Cerebellar nuclear complex (tissue), 1 donor: ENCODE results near the gene ZNF423.

Source experiments
- DNase-seq, 2 experiments: peaks; one replicate each; lab custom pipeline; 2025; lab: John Stamatoyannopoulos, UW

The ZNF423 gene

DNA sequence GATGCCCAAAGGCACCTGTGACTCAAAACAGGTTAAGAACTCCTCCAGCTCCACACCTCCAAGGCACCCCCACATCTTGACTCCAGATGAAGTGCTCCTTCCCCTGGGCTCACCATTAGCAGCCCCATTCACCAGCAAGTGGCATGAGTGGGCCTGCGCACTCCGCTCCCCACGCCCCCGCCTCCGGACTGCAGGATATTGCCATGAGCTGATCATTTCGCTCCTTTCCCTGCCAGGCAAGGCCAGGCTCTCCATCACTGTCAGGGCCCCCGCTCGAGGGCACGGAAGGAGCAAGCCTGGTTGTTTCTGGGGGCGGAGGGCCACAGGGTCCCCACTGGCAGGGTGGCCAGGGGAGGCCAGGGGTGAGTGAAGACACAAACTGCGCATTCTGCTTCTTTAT is 69.9 kb downstream of the ZNF423 start:
- no peak for DNase-seq

DNA sequence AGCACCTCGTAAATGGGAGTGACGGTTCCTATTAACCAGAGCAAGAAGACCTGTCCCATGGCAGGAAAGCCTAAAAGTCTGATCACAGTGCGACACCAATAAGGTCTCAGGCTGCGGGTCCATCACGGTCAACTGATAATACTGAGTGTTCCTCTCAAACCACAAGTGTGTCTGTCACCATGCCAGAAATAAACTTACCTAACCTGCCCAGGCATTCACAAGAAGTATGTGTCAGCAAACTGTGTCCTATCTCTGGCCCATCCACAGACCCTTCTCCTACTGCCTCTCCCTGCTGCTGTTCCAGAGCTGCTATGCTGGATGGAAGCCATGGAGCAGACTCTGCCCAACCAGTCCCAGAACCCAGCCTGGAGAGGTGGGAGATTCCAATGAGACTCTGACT is 73.5 kb downstream of the ZNF423 start:
- no peak for DNase-seq

DNA sequence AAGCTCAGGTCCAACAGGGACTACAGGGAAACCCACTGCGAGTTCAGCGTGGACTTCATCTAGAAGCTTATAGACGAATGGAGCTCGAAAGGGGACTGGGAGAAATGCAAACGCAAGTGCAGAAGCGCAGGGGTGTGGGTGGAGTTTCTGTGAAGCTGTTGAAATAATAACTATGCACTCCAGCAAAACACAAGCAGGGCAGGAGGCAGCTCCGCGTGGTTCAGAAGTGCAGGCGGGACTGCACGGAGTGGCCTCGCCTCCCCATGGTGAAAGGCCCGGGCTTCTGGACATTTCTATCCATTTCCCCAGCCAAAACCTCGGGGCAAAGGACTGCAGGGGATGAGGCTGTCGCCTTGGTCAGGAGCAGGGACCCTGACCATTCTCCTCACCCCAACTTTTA is 74.5 kb downstream of the ZNF423 start:
- no peak for DNase-seq

DNA sequence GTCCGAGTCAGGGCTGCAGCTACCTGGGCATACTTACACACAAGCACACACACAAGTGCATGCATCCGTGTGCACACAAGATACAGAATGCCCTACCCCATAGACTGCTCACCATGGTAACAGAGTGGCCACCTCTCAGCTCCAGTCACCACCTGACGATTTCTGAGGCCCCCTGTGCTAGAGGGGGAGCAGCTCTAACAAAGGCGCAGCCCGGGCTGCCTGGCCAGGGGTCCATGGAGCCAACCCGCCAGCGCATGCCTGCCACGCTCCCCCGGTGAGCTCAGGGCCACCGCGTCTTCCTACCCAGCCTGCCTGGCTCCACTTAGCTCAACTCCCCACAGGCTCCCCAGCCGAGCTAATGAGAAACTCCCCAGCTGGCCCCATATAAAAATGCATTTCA is 75.5 kb downstream of the ZNF423 start:
- DNase-seq, result no peak

DNA sequence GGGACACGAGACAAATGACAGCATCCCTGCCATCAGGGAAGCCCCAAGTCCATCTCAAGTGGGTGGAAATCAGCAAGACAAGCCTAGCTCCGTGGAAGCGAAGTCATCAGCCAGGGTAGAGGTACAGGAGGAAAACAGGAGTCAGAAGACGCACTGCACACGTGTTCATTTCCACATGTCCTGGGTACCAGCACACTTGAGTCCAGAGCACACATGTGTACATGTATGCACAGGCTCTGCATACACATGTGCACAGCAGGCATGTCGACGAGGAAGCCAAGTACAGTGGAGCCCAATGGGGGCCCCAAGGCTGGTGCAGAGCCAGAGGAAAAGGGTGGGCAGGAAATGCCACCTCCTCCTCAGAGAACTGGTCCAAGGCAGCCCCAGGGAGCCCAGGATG is 75.9 kb downstream of the ZNF423 start:
- no peak for DNase-seq

DNA sequence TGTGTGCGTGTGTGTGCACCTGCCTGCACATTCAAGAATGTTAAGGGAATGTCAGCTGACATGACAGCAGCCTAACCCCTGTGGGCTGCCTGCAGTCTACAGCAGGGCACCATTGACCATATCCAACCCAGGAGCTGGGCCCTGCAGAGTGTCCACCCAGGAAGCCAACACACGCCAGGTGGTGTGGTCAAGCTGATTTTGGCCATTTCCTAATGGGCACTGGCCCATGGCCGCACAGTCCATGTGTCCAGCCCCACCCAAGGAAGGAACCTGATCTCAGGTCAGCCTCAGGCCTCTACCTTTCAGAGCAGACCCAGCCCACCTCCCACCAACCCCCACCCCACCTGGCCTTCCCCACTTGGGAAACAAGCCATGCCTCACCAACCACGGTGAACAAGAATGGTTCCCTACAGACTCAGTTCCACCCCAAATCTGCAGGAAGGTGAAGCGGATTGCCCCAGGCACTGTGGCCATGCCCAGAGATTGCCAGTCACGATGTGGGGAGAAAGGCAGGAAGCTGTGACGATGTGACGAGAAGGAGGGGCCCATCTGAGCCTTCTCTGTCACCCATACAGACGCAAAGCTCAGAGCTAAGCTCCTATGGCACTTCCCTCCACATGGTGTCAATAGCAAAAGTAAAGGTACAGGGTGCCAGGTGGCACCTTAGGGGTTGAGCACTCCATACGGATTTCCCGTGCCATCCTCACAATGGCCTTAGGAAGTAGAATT is 77.5 kb downstream of the ZNF423 start:
- no peak for DNase-seq

DNA sequence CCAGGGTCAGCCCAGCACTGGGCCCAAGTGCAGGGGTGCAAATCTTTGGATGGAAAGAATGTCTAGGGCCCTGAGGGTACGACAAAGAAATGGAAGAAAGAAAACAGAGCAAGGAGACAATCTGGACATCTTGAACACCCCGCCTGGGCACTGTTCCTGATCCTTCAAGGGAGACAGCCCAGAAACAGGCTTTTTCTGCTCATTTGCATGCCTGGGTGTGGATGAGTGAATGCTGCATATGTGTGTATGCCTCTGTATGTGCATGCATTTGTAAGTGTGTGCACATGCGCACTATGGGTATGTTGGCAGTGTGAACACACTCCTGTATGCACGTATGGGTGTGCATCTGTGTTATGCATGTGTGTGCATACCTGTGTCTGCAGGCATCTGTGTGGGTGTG is 79.2 kb downstream of the ZNF423 start:
- no peak for DNase-seq

DNA sequence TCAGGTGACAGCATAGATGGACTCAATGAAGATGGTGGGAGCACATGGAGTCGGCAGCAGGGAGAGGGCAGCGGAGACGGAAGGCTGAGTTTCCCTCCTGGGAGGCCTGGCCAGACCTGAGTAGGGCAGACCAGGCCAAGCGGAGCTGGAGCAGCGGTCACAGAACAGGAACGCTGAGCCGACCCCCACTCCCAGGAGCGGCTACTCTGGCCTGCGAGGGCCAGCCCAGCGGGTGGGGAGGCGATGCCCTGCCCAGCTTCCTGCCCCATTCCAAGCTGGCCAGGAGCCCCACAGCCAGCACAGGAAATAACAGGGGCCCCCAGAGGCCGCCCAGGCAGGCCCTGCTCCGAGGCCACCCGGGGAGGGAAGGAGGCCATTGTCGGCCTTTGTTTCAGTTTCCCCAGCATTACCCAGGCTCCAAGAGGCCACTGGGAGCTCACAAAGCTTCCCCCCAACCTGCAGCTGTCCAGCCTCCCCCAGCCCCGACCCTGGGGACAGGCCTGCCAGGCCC is 79.8 kb downstream of the ZNF423 start:
- DNase-seq, result no peak

DNA sequence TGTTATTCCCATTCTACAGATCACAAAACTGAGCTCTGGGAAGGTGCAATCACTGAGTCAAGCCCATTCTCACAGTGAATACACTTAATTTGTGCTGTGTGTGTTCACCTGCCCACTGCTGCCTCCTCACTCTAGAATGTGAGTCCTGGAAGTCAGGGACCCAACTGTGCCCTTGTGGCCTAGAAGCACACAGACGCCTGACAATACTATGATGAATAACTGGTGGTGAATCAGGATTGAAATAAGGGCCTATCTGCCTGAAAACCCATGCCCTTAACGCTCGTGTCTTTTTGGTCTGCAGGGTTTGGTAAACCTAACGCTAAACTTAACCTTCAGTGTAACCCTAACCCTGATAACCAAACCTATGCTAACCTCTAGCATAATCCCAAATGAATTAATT is 80.3 kb downstream of the ZNF423 start:
- DNase-seq, result no peak

DNA sequence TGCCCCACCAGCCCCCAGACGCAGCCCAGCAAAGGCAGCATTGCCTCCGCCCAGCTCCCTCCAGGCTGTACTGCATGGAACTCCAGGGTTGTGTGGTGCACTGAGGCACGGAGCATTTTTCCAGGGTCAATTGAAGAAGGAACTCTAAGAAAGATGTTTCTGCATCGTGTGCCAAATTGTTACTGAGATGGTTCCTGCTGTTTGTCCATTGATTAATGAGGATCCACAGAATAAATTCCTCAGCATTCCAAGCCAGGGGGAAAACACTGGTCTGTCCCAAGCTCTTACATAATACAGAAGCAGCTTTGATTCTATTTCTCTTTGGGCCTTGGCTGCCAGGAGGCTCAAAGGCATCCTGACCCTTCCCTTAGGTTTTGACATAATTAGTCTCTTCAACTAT is 80.9 kb downstream of the ZNF423 start:
- DNase-seq, result no peak

DNA sequence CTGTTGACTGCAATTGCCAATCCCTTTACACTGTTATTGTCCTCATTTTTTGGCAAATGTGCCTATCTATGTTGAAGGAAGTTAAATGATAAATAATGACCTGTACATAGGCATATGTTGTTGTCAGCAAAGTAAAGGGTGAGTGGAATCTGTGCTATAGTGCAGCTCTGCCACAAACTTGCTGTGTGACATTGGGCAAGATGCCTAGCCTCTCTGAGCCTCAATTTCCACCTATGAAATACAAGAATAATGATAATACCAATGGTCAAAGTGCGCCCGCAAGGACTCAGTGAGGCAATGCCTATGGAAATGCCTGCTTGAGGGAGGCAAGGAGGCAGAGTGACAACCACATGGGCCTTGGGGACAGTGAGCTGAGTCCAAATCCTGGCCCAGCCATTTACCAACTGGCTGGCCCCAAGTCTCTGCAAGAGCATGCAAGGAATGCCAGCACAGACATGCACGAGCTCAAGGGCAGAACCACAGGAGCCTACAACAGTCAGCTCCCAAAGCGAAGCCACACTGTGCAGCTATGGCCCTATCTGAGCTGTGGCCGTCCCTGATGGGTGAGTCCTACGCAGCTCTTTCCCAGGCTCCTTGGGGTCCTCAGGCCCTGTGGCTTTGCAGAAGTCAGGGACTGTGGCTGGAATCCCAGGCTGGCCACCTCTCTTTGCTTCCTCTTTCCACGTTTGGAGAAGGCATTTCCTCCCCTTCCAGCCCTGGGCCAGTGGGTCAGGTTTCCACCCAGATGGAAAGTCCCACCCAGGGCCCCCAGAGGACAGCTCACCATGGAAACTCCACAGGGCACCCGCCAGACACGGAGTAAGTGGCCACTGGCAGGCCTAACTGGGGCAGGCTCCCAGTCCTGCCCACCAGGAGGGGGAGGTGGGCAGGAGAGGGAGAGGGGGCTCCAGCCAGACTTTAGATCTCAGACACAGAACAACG is 82.1 kb downstream of the ZNF423 start:
- DNase-seq, result no peak

DNA sequence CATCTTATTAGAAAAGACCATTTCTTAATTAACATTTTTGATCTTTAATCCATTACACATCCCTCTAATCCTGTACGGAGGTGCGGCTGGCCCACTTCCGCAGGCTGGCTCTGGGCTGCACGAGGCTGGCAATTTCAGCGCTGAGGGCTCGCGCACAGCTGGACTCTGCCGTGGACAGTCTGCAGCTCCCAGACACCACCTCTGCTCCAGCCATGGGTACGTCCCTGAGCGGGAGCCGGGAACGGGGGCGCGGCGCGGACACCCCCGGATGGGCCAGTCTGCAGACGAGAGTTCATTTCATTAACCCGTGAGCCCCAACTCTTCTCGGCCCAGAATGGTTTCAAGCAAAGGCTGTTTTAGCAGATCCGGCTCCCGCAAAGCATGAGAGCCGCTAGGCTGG is 87.9 kb downstream of the ZNF423 start:
- no peak for DNase-seq

DNA sequence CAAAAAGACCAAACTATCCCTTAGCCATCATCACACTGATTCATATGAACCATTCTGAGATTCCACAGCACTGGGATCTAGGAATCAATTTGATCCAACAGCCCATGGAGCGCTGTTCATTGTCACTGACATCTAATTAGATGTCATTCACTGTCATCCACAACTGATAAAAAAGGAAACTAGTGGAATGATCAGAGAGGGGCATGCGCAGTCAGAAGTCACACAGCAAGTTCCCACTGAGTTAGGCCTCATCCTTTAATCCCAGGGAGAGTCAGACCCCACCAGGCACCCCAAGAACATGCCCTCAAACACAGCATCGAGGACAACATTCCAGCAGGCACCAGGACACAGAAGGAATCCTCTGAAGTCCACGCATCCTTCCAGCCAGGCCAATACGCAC is 88.5 kb downstream of the ZNF423 start:
- DNase-seq, result no peak

DNA sequence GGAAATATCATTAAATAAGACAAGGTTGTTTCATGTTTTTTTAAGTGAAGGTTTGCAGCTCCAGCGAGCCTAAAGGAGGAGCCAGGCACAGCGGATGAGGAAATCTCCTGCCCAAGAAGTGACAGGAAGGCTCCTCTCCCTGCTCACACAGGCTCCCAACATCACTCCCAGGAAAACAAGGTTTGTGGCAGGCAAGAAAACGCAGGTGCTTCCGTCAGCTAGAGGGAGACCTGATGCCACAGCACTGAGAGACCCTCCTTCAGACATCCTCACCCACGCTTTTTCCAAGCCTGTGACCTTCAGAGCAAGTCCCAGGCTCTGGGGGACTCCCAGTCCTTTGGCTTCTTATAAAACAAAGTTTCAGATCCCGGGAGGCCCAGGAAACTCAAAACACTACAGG is 89.7 kb downstream of the ZNF423 start:
- no peak for DNase-seq

DNA sequence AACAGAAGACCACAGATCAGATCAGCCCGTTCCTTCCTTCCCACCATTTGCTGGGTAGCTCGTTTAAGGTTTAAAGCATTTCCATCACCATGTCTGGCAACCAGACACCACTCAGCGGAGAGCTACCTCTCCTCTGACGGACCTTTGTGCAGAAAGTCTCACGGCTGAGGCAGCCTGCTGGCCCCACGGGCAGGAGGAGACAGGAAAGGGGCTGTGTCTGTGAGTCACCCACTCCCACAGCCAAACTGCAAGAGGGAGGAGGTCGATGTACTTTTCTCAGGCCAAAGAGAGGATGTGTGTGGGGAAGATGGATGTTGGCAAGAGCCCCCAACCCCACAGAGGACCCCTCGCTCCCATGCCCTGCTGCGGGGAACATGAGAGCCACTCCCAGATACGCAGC is 92.1 kb downstream of the ZNF423 start:
- DNase-seq, result no peak

DNA sequence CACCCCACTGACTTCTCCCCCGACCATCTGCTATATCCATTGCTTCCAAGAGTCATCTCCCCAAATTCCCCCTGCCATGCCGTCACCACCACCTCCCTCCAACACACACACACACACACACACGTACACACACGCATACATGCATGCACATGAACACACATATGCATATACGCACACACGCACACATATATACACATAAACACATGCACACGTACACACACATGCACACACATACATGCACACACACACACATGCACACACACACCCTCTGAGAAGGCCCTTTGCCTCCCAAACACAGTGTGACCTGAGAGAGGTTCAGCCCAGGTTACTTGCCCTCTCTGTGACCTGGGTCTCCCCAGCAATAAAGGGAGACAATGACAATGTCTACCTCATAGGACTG is 95.1 kb downstream of the ZNF423 start:
- no peak for DNase-seq

DNA sequence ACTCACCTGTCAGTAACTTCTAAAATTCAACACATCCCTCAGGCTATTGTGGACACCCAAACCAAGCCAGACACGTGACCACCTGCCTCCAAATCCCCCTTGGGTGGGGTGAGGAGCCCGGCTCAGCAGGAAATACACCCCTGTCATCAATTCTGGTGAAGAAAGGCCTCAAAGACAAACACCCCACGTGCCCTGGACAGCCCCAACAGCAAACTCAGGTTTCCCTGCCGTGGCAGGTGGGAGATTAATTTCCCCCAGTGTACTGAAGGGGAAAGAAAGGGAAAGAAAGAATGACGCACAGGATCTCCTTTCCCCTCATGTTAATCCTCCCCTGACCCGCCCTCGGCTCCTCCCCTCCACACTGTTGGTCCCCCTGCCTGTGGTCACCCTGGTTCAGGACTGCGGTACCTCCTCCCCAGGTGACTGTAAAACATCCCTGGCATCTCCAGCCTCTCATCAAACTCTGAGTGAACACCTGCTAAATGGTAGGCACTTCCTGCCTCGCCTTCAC is 98.3 kb downstream of the ZNF423 start:
- DNase-seq, result no peak

DNA sequence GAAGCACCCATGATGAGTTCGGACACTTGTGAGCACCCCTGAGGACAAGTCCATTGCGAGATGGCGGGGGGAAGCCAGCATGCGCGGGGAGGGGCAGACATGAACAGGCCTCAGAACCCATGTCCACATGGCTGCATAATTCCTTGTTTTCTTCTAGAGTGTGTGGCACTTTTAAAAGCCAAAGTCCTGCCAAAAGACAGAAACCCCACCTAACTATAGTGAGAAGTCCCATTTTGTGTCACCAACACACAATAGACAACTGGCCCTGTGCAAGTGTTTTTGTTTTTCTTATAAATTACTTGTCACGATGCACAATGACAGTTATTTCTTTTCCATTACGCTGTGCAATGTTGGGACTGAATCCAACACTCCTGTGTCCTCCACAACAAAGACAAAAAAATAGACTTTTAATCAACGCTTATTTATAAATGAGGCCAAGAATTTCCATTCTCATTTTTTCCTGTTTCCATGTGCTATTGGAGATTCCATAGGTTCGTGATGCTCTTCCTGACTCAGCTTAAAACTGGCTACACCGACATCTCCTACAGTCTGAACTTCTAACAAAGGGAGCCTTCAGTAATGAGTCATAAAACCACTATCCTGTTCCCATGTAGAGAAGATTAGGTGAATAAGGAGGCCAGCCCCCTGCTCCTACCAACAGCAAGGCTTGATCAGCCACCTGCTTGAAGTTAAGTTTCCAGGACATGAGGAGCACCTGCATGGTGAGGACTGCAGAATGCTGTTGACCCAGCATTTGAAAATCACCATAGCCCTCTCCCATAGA is 98.9 kb downstream of the ZNF423 start:
- no peak for DNase-seq

DNA sequence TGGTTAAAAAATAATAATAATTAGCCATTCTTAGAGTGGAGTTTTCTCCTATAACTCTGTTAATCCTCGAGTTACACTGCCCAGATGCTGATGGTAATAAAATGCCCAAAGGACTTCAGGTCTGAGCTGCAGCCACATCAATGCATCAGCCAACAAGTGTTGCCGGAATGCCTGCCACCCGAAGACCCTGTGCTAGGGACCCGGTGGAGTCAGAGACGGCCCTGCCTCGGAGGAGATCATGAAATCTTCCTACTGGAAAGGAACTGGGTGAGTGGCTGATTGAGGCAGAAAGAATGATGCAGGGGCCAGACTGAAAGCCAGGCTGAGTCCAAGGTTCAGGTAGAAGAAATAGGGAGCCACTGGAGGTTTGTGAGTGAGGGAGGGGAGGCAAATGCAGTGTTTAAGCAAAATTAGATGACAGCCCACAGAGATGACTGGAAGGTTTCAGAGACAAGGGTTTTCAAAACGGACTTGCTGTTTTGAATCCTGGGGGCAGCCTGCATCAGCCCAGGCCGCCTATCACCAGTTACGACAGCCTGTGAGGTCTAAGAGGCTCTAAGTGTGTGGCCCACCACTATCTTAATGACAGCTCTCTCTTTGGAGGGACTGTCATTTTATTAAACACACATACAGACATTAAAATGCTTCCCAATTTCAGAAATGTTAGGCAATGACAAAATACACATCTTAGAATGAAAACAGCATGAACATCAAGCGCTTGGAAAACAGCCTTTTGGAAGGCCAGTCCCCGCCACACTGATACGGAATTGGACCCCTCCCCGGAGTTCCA is 100.0 kb downstream of the ZNF423 start:
- no peak for DNase-seq

DNA sequence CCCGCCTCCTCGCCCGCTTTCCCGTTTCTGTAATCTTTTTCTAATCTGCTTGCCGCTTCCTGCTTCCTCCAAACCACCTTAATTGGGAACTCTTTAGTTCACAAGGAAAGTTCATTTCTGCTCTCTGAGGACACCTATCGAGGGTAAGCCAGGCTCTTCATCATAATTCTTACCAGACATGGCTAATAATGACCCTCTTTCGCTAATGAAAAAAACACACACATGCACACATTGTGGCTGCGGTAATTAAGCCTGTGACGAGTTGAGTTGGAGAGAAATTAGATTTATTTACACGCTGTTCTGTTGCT is 100.6 kb downstream of the ZNF423 start:
- no peak for DNase-seq

DNA sequence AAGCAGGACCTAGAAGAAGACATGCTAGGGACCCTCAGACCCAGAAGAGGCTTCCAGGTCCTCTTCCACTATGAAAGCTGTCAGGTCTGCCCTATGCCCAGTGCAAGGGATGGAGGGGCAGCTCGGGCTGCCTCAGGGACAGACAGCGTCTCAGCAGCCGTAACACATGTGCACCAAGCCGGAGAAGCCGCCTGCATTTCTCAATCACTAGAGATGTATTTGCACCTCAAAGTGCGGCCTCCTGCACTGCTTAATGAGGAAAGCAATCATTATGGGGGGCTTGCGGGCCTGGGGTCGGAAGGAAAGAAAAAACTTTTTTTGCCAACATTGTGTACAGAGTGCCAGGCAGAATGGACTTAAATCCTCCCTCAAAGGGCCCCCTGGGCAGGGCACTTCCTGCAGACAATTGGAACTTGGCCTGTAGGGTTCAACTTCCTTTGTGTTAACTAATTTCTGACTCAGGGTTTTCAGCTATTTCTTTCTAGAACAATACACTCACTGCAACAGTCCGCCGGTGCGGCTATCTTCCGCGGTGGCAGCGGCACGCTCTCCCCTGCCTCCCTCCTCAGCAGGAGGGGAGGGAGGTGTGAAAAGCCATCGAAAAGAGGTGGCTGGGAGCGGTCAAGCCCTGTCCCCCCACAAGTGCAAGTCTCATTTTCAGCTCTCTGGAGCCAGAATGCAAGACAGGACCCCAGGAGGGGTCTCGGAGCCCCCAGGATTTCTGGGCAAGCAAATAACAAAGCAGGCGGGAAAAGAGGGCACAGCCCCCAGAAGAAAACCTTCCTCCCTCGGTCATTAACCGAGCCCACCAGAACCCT is 101.2 kb downstream of the ZNF423 start:
- no peak for DNase-seq
